Psoas muscle (tissue), 8 donors: ENCODE measurements around the gene WEE2. TPM values are rescaled to one million over a fixed set of nuclear protein-coding genes. Genes with fewer than 3 reads are reported as not detected.

Experiments used
- ATAC-seq, 4 donors: fragments of 200-7000 bp; cut with Tn5 transposase; one replicate each; pipeline ENCODE4 v1.9.1; 2020; ENCODE audit warnings: moderate library complexity in 3 of 4, mild to moderate bottlenecking in 2 of 4
- DNase-seq, 2 donors: peaks; one replicate each; pipeline ENCODE4 v3.0.0-alpha.2; 2020
- H3K27ac ChIP-seq: fragments of 200-600 bp; one replicate; pipeline ENCODE4 v1.8.0; 2022
- H3K27me3 ChIP-seq, 3 donors: fragments of 200-600 bp in 1 of 3; one replicate each; pipeline versions ENCODE4 v1.6.1 to v1.8.0; 2013 to 2022; ENCODE audit warnings: low read length in 2 of 3, mild to moderate bottlenecking in 2 of 3, moderate library complexity in 1 of 3; ENCODE audit not compliant: insufficient read depth in 3 of 3
- H3K36me3 ChIP-seq, 2 donors: fragments of 200-600 bp in 1 of 2; one replicate each; pipeline versions ENCODE4 v1.6.1 to v1.8.0; 2013 to 2022; ENCODE audit warnings: low read depth in 1 of 2, mild to moderate bottlenecking in 1 of 2, moderate library complexity in 1 of 2; ENCODE audit not compliant: insufficient read depth in 1 of 2
- H3K4me1 ChIP-seq: fragments of 200-600 bp; one replicate; pipeline ENCODE4 v1.8.0; 2022
- H3K4me3 ChIP-seq: fragments of 200-600 bp; one replicate; pipeline ENCODE4 v1.8.0; 2022; ENCODE audit warnings: mild to moderate bottlenecking
- H3K9me3 ChIP-seq: fragments of 200-600 bp; one replicate; pipeline ENCODE4 v1.8.0; 2022
- WGBS, 3 donors: extraction: QIAGEN DNeasy Blood & Tissue Kit; methylation state at CpG; one replicate each; pipeline versions ENCODE4 v1.1.6 to v1.1.7; 2013; 5-methylcytosine and 5-hydroxymethylcytosine counted together
- intact Hi-C, 2 donors: fragments of 100-400 bp; cut with DNase I; formaldehyde crosslinking; loops; one replicate each; pipeline versions ENCODE4 v1.11.0 to v1.14.2; 2022
- polyA plus RNA-seq, 3 donors: library from polyadenylated mRNA; stranded (reverse); fragments of 200-250 nt; gene quantifications; one replicate each; pipeline ENCODE4 v1.2.3, GENCODE V29; 2013
- total RNA-seq, 4 donors: library from RNA; stranded (reverse); fragmentation: NEBNext Ultra II Directional in 2 of 4; extraction: Animal tissue kit (Norgen Biotek cat#: 25700) in 2 of 4; gene quantifications; one replicate each; pipeline versions ENCODE4 v1.2.1 to v1.2.4, GENCODE V29; 2021 to 2023
- TF ChIP-seq, protein P1 (sequence below): fragments of 200-600 bp; IDR thresholded peaks from one replicate; pipeline ENCODE4 v1.8.0; 2022; ENCODE audit warnings: antibody characterized with exemption
- donor health status: healthy with polysubstance abuse.
- donor health status: DM: no; HTN: no; CAD: no; lungs with moderate emphysema.
- donor health status: Bipolar disorder and iron deficiency.
- donor health status: healthy.
- donor health status: DM: yes; HTN: yes; CAD: no.
- donor health status: DM: no; HTN: no; CAD: no.
- donor health status: DM: no; HTN: no; CAD: no.
- donor health status: DM: yes; HTN: yes; CAD: no.

The WEE2 gene
- total and polyA plus RNA-seq, 7 donors: not detected

- WGBS, 3 donors: 92 to 96% (median 94%) methylated on average over 7 of the region's 7 CpGs
- Histone ChIP-seq H3K4me3 (no peak overlapping the region), H3K9me3 (no peaks in the 10 kb centered on the region), H3K27me3 (no peaks in the 10 kb centered on the region), H3K4me1 (no peaks in the 10 kb centered on the region), H3K36me3 (peaks cover 2 to 30% of the 10 kb centered on the region in 2 donors), H3K27ac (no peak overlapping the region)
- no peak for DNase-seq
- TF ChIP-seq, protein P1, sequence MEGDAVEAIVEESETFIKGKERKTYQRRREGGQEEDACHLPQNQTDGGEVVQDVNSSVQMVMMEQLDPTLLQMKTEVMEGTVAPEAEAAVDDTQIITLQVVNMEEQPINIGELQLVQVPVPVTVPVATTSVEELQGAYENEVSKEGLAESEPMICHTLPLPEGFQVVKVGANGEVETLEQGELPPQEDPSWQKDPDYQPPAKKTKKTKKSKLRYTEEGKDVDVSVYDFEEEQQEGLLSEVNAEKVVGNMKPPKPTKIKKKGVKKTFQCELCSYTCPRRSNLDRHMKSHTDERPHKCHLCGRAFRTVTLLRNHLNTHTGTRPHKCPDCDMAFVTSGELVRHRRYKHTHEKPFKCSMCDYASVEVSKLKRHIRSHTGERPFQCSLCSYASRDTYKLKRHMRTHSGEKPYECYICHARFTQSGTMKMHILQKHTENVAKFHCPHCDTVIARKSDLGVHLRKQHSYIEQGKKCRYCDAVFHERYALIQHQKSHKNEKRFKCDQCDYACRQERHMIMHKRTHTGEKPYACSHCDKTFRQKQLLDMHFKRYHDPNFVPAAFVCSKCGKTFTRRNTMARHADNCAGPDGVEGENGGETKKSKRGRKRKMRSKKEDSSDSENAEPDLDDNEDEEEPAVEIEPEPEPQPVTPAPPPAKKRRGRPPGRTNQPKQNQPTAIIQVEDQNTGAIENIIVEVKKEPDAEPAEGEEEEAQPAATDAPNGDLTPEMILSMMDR: no peak
- ATAC-seq: peak in 1 of 4 donors; percentile 36
- intact Hi-C loops: no loop called here
These were observed 36.3 kb upstream of the WEE2 start for GRCh38 chr7:141671705-141672496.

GRCh38 chr7:141673346-141673745 lies 34.8 kb upstream of the WEE2 start:
- H3K9me3 ChIP-seq: no peaks in the 10 kb centered on the region
- TF ChIP-seq, protein P1: no peak
- intact Hi-C loops: no loop called here
- ATAC-seq (no peak), DNase-seq (no peak)
- peaks cover 2 to 39% of the 10 kb centered on the region in 2 donors for H3K36me3 ChIP-seq
- no peaks in the 10 kb centered on the region for H3K27me3 ChIP-seq
- 92 to 95% (median 93%) methylated on average over 3 of the region's 3 CpGs for WGBS, 3 donors
- H3K4me3 ChIP-seq: no peak overlapping the region
- H3K27ac ChIP-seq: no peak overlapping the region
- no peaks in the 10 kb centered on the region for H3K4me1 ChIP-seq

GRCh38 chr7:141674171-141674671 lies 33.9 kb upstream of the WEE2 start:
- DNase-seq (no peak), ATAC-seq (peak in 1 of 4 donors; percentile 36)
- 72 to 82% (median 81%) methylated on average over 5 of the region's 5 CpGs for WGBS, 3 donors
- Histone ChIP-seq H3K27me3 (no peaks in the 10 kb centered on the region), H3K4me3 (no peak overlapping the region), H3K27ac (peak overlapping the region; percentile 23), H3K4me1 (no peaks in the 10 kb centered on the region), H3K36me3 (peaks cover 2 to 42% of the 10 kb centered on the region in 2 donors), H3K9me3 (no peaks in the 10 kb centered on the region)
- intact Hi-C loops: no loop called here
- TF ChIP-seq, protein P1: no peak

DNA sequence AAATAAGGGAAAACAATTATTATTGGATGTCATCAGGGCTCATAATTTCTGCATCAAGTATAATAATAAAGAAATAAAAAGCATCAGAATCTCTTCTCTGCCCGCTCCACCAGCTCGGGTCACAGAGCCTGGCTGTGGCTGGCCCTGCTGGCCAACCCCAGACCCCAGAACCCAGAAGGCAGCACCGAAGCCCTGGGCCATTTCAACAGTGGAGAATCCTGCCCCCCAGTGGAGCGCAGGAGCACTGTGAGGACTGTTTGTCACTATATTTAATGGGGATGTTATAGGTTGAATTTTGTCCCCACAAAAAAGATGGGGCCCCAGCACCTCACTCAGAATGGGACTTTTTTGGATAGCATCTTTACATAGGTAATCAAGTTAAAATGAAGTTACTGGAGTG lies 33.5 kb upstream of the WEE2 start:
- no peaks in the 10 kb centered on the region for H3K9me3 ChIP-seq
- intact Hi-C loops: no loop called here
- peak overlapping the region; percentile 30 for H3K27ac ChIP-seq
- DNase-seq: no peak
- peaks cover 2 to 42% of the 10 kb centered on the region in 2 donors for H3K36me3 ChIP-seq
- no peaks in the 10 kb centered on the region for H3K27me3 ChIP-seq
- no peak for ATAC-seq
- no peak overlapping the region for H3K4me3 ChIP-seq
- 66 to 70% (median 70%) methylated on average over 4 of the region's 4 CpGs for WGBS, 3 donors
- H3K4me1 ChIP-seq: no peaks in the 10 kb centered on the region
- TF ChIP-seq, protein P1: peak; percentile 9
